ENCODE results near the gene RRP1B. TPM values are rescaled to one million over a fixed set of nuclear protein-coding genes. Genes with fewer than 3 reads are reported as not detected.

RRP1B gene
- total and polyA plus RNA-seq, 9 of the 15 experiments (the other 6 are each of a cell fraction or from before 2014, with no cell fraction given): 6.8 to 66.6 (median 41.9) TPM

DNA sequence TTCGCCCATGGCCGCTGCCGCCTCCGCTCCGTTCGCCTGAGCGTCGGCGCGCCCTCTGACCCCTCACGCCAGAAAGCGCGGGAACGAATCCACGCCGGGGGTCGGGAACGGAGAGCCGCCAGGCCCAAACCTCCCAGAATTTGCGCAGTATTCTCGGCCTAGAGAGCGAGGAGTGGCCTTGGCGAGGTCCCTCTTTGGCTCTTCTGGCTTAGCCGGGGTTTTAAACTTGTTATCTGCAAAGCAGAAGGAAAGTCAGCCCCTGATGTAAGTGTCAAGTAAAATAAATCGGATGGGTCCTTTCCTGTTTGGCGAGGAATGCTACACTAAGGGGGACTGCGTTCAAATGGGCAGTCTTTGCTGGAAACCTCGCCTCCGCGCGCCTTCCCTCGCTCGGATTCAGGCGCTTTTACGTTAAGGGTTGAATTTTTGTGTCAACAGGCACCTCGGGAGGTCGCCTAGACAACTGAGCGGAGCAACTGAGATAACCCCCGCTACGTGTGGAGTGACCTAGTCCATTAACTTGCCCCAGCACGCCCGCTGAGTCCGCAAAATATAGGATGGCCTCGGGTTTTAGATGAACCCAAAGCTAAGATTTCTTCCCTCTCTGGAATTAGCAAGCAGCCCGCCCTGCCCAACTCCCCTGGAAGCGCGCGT lies 1.1 kb upstream of the RRP1B start:
- no peak overlapping the region for H2AFZ ChIP-seq (ENCODE audit: low read depth, low read length)
- no peak for DNase-seq (ENCODE audit: extremely low read depth in 1 of 4, low spot score in 3 of 4)
- no peaks in the 10 kb centered on the region for H3K9me1 ChIP-seq (ENCODE audit: control insufficient read depth, insufficient read depth, low read length)
- no peak overlapping the region for H3K4me3 ChIP-seq
- TF ChIP-seq ELK3 (CRISPR knock-in tag; IDR thresholded peaks at IDR 0.05) (no peak), HMG20B (CRISPR knock-in tag; IDR thresholded peaks at IDR 0.05) (no peak), ZNF175 (CRISPR knock-in tag; IDR thresholded peaks at IDR 0.05; ENCODE audit: low read depth) (no peak), ESRRA (IDR thresholded peaks at IDR 0.05; ENCODE audit: borderline replicate concordance, low read depth) (no peak), FIP1L1 (IDR thresholded peaks at IDR 0.05; ENCODE audit: low read depth, low read length, poor library complexity, severe bottlenecking) (peak; percentile 57), ZNF316 (IDR thresholded peaks at IDR 0.05) (0 out of 2 replicates have a peak, but pooled peaks have one; percentile 10), ZFP36 (IDR thresholded peaks at IDR 0.05; ENCODE audit: low read depth, low read length, partially characterized antibody) (peak; percentile 37), POLR2G (IDR thresholded peaks at IDR 0.05; ENCODE audit: low read depth, low read length) (0 out of 2 replicates have a peak, but pooled peaks have one; percentile 3), RFX7 (CRISPR knock-in tag; IDR thresholded peaks at IDR 0.05) (no peak), ZNF584 (CRISPR knock-in tag; IDR thresholded peaks at IDR 0.05; ENCODE audit: low read depth) (no peak), RBM14 (IDR thresholded peaks at IDR 0.05; ENCODE audit: borderline replicate concordance, insufficient read depth, low read depth, low read length) (0 out of 2 replicates have a peak, but pooled peaks have one; percentile 22), ZNF212 (CRISPR knock-in tag; IDR thresholded peaks at IDR 0.05) (no peak), ZNF274 (IDR thresholded peaks at IDR 0.05; ENCODE audit: borderline replicate concordance, low read depth, low read length) (0 out of 2 replicates have a peak, but pooled peaks have one; percentile 42)
- peaks cover 15 to 23% of the 10 kb centered on the region in 2 experiments; a peak in 4 of 5 replicates for H3K4me1 ChIP-seq (replicated peaks in 1 of 2; ENCODE audit: control insufficient read depth in 2 of 2, insufficient read depth in 2 of 2, low read length in 2 of 2)
- peaks cover 39% of the 10 kb centered on the region for H3K79me2 ChIP-seq (ENCODE audit: control insufficient read depth, insufficient read depth, low read length)
- H3K36me3 ChIP-seq (ENCODE audit: control insufficient read depth, insufficient read depth, low read length): peaks cover 23% of the 10 kb centered on the region
- H3K27ac ChIP-seq (ENCODE audit: extremely low read depth, low read depth, low read length): no peak overlapping the region
- CTCF ChIA-PET (ENCODE audit: low intra/inter-chr PET ratio): no interaction called here
- BruUV-seq (replicated peaks): no TSS peak
- H3K4me2 ChIP-seq (ENCODE audit: insufficient read depth, low read length): no peak overlapping the region
- FAIRE-seq: no peak
- peaks cover 2% of the 10 kb centered on the region; the same call in 1 of the 2 replicates for H3K9me3 ChIP-seq (replicated peaks; ENCODE audit: control insufficient read depth, insufficient read depth, low read depth, low read length)
- no peak for ATAC-seq
- H3K27me3 ChIP-seq (ENCODE audit: control insufficient read depth in 2 of 2, insufficient read depth in 2 of 2, low read length in 2 of 2): no peaks in the 10 kb centered on the region; a peak in 1 of 5 replicates
- H3K9ac ChIP-seq (ENCODE audit: insufficient read depth in 1 of 2, low read depth in 2 of 2, low read length in 2 of 2): no peak overlapping the region
- H4K20me1 ChIP-seq (replicated peaks; ENCODE audit: control insufficient read depth, insufficient read depth, low read length): peaks cover 4% of the 10 kb centered on the region; the same call in 1 of the 2 replicates
- POLR2A ChIA-PET: interaction anchor here (0.9 kb wide), 1 partner anchor 56 kb away, joined by 3 read pairs; no protein-coding TSS in a partner anchor
- in situ Hi-C loops (cut with MboI): no loop called here
- 92% methylated on average over 38 of the region's 48 CpGs for WGBS (ENCODE audit: insufficient coverage, low coverage, missing lambda C conversion rate)
- intact Hi-C loops (cut with micrococcal nuclease): no loop called here

Measured in K562 (cell line).